A549 (cell line): Measurements from ENCODE around the gene SENP7. TPM values are rescaled to one million over a fixed set of nuclear protein-coding genes. Genes with fewer than 3 reads are reported as not detected.

ENCODE experiments used
- ATAC-seq, 2 experiments: fragments of 200-7000 bp in 1 of 2; fragments of >200 bp in 1 of 2; cut with Nextera tagmentation in 1 of 2; cut with Tn5 transposase in 1 of 2; 3 replicates each; pipeline versions ENCODE4 v1.8.0 to v1.9.1; 2018 to 2020; ENCODE audit warnings: mild to moderate bottlenecking in 1 of 2, moderate library complexity in 1 of 2
- CTCF ChIA-PET: fragments of 300-600 bp; sonication (Branson Sonifier 250); formaldehyde crosslinking; extraction: SDS; loops from one replicate; lab custom pipeline; 2021; ENCODE audit warnings: antibody characterized with exemption, inconsistent platforms; lab: Yijun Ruan, JAX
- POLR2A ChIA-PET: fragments of 350-600 bp; formaldehyde crosslinking; extraction: SDS; loops from one replicate; lab custom pipeline; 2021; ENCODE audit warnings: antibody characterized with exemption, inconsistent platforms; lab: Yijun Ruan, JAX
- DNase-seq, 2 experiments: peaks; one replicate each; pipeline versions ENCODE4 v3.0.0 to v3.0.0-alpha.2; 2011 to 2016; ENCODE audit warnings: low read depth in 1 of 2, low spot score in 1 of 2
- FAIRE-seq: peaks from 2 replicates; lab custom pipeline; 2011; peaks lifted over from hg19 to GRCh38; lab: Jason Lieb, UNC
- H3K27ac ChIP-seq, 2 experiments: fragments of >200 bp; sonication (Bioruptor Twin); formaldehyde crosslinking; 3 replicates each; pipeline ENCODE4 v1.5.1; 2016 to 2017
- H3K4me1 ChIP-seq: fragments of >200 bp; sonication (Bioruptor Twin); formaldehyde crosslinking; 3 replicates; pipeline ENCODE4 v1.6.1; 2016
- H3K4me2 ChIP-seq: fragments of >200 bp; sonication (Bioruptor Twin); formaldehyde crosslinking; 3 replicates; pipeline ENCODE4 v1.6.1; 2016
- H3K4me3 ChIP-seq: fragments of >200 bp; sonication (Bioruptor Twin); formaldehyde crosslinking; 3 replicates; pipeline ENCODE4 v1.5.1; 2016
- H3K9me3 ChIP-seq: fragments of >200 bp; sonication (Bioruptor Twin); formaldehyde crosslinking; 3 replicates; pipeline ENCODE4 v1.6.1; 2016
- BHLHE40 ChIP-seq: IDR thresholded peaks from 2 replicates; pipeline ENCODE4 v1.6.1; 2012; ENCODE audit warnings: low read depth, low read length, inconsistent platforms
- CBX2 ChIP-seq: fragments of 200-600 bp; sonication (generic); IDR thresholded peaks from 2 replicates; pipeline ENCODE4 v1.6.1; 2016; ENCODE audit warnings: low read depth, mild to moderate bottlenecking, borderline replicate concordance
- CEBPB ChIP-seq, 2 experiments: fragments of >200 bp in 1 of 2; sonication (Bioruptor Twin) in 1 of 2; formaldehyde crosslinking in 1 of 2; IDR thresholded peaks; 2 replicates each; pipeline ENCODE4 v1.6.1; 2012 to 2016
- CHD4 ChIP-seq: fragments of 200-600 bp; sonication (generic); IDR thresholded peaks from 2 replicates; pipeline ENCODE4 v1.6.1; 2016; ENCODE audit warnings: antibody characterized with exemption, mild to moderate bottlenecking, borderline replicate concordance
- EHF ChIP-seq: fragments of 250-450 bp; sonication (Bioruptor Pico); IDR thresholded peaks from 2 replicates; pipeline ENCODE4 v1.5.0; 2020; ENCODE audit warnings: mild to moderate bottlenecking
- EP300 ChIP-seq, 2 experiments: fragments of >200 bp; sonication (Bioruptor Twin); formaldehyde crosslinking; IDR thresholded peaks; 2 replicates in 1 of 2; 3 replicates in 1 of 2; pipeline ENCODE4 v1.6.1; 2016 to 2017
- FOSL2 ChIP-seq, 2 experiments: fragments of 450-650 bp in 1 of 2; fragments of >200 bp in 1 of 2; sonication (Bioruptor Twin) in 1 of 2; formaldehyde crosslinking; IDR thresholded peaks; 2 replicates each; pipeline versions ENCODE4 v1.5.0 to v1.6.1; 2016 to 2020; ENCODE audit warnings: mild to moderate bottlenecking in 1 of 2, moderate library complexity in 1 of 2
- GATA3 ChIP-seq: IDR thresholded peaks from 2 replicates; pipeline ENCODE4 v1.6.1; 2012; ENCODE audit warnings: borderline replicate concordance
- HEYL ChIP-seq: fragments of 250-450 bp; sonication (Bioruptor Pico); IDR thresholded peaks from 2 replicates; pipeline ENCODE4 v1.8.0; 2021; ENCODE audit warnings: mild to moderate bottlenecking, moderate library complexity
- HMGXB4 ChIP-seq: fragments of 250-450 bp; sonication (Bioruptor Pico); IDR thresholded peaks from 2 replicates; pipeline ENCODE4 v1.5.0; 2021; ENCODE audit warnings: mild to moderate bottlenecking, moderate library complexity, borderline replicate concordance
- HOXA7 ChIP-seq: fragments of 250-450 bp; sonication (Bioruptor Pico); IDR thresholded peaks from 2 replicates; pipeline ENCODE4 v1.5.0; 2020; ENCODE audit warnings: mild to moderate bottlenecking, moderate library complexity
- JUN ChIP-seq, 2 experiments: fragments of >200 bp; sonication (Bioruptor Twin); formaldehyde crosslinking; IDR thresholded peaks; 2 replicates in 1 of 2; 3 replicates in 1 of 2; pipeline ENCODE4 v1.6.1; 2016 to 2017
- JUNB ChIP-seq: fragments of >200 bp; sonication (Bioruptor Twin); formaldehyde crosslinking; IDR thresholded peaks from 2 replicates; pipeline ENCODE4 v1.6.1; 2016
- KDM1A ChIP-seq: fragments of 200-600 bp; sonication (generic); IDR thresholded peaks from 2 replicates; pipeline ENCODE4 v1.6.1; 2016; ENCODE audit warnings: low read depth, mild to moderate bottlenecking
- PHF8 ChIP-seq: fragments of 200-600 bp; sonication (generic); IDR thresholded peaks from 2 replicates; pipeline ENCODE4 v1.6.1; 2016; ENCODE audit warnings: low read depth, mild to moderate bottlenecking, antibody characterized with exemption, moderate library complexity, borderline replicate concordance
- RCOR1 ChIP-seq: fragments of 150-350 bp; IDR thresholded peaks from 2 replicates; pipeline ENCODE4 v1.6.1; 2014; ENCODE audit warnings: antibody characterized with exemption, low read length, low read depth
- REST ChIP-seq: fragments of 200-600 bp; sonication (generic); IDR thresholded peaks from 2 replicates; pipeline ENCODE4 v1.6.1; 2016; ENCODE audit warnings: antibody characterized with exemption, mild to moderate bottlenecking, moderate library complexity
- SMC3 ChIP-seq: fragments of >200 bp; sonication (Bioruptor Twin); formaldehyde crosslinking; IDR thresholded peaks from 3 replicates; pipeline ENCODE4 v1.6.1; 2018; ENCODE audit warnings: inconsistent platforms
- WGBS: methylation state at CpG from one replicate; pipeline ENCODE4 v1.1.6; 2017; ENCODE audit errors: missing lambda C conversion rate; 5-methylcytosine and 5-hydroxymethylcytosine counted together
- polyA plus RNA-seq, 4 experiments: library from polyadenylated mRNA; depleted of rRNA in 3 of 4; stranded (reverse); fragments of >200 nt; fragmentation: RNase III in 1 of 4; extraction: RNeasy Plus Mini Kit Qiagen cat#74134 plus additional on column Dnase treatment in 1 of 4; gene quantifications; 2 replicates in 3 of 4; 3 replicates in 1 of 4; pipeline ENCODE4 v1.2.3, GENCODE V29; 2011 to 2017
- TF ChIP-seq, protein P1 (sequence below): fragments of 250-450 bp; sonication (Bioruptor Pico); IDR thresholded peaks from 2 replicates; pipeline ENCODE4 v1.5.0; 2020; ENCODE audit warnings: low read depth, mild to moderate bottlenecking, moderate library complexity
- TF ChIP-seq, protein P2 (sequence below): IDR thresholded peaks from 2 replicates; pipeline ENCODE4 v1.6.1; 2012
- TF ChIP-seq, protein P3 (sequence below): fragments of 450-650 bp; IDR thresholded peaks from 2 replicates; pipeline ENCODE4 v1.6.1; 2014; ENCODE audit warnings: antibody characterized with exemption

The SENP7 gene
- polyA plus RNA-seq, 2 of the 4 experiments (the other 2 are of a cell fraction): 3.1 to 10.3 TPM

- WGBS: 63% methylated on average over 4 of the region's 4 CpGs
- ChIA-PET POLR2A (no interaction called here), CTCF (interaction anchor here (0.6 to 1.3 kb wide), 2 partner anchors 15 to 22 kb away, joined by 3 read pairs; no protein-coding TSS in a partner anchor)
- ATAC-seq (no peak), FAIRE-seq (no peak), DNase-seq (no peak)
- no peak overlapping the region for H3K27ac ChIP-seq
- no peak for TF ChIP-seq HOXA7
- no peak for TF ChIP-seq EHF
- TF ChIP-seq, protein P1, sequence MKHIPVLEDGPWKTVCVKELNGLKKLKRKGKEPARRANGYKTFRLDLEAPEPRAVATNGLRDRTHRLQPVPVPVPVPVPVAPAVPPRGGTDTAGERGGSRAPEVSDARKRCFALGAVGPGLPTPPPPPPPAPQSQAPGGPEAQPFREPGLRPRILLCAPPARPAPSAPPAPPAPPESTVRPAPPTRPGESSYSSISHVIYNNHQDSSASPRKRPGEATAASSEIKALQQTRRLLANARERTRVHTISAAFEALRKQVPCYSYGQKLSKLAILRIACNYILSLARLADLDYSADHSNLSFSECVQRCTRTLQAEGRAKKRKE (CRISPR knock-in tag): no peak
- no peak for TF ChIP-seq JUNB
- TF ChIP-seq EP300 (IDR thresholded peaks at IDR 0.05): no peak
- no peak for TF ChIP-seq REST
- no peak for TF ChIP-seq PHF8
- TF ChIP-seq, protein P2, sequence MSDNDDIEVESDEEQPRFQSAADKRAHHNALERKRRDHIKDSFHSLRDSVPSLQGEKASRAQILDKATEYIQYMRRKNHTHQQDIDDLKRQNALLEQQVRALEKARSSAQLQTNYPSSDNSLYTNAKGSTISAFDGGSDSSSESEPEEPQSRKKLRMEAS: no peak
- TF ChIP-seq SMC3: no peak
- no peak for TF ChIP-seq JUN (IDR thresholded peaks at IDR 0.05)
- TF ChIP-seq GATA3: no peak
- TF ChIP-seq HMGXB4 (CRISPR knock-in tag): no peak
- no peak for TF ChIP-seq KDM1A
- H3K4me3 ChIP-seq: no peak overlapping the region
- H3K4me1 ChIP-seq: no peaks in the 10 kb centered on the region
- H3K9me3 ChIP-seq: no peaks in the 10 kb centered on the region
- H3K4me2 ChIP-seq: no peak overlapping the region
These were observed 14.4 kb upstream of the SENP7 start for GRCh38 chr3:101527441-101527840.

DNA sequence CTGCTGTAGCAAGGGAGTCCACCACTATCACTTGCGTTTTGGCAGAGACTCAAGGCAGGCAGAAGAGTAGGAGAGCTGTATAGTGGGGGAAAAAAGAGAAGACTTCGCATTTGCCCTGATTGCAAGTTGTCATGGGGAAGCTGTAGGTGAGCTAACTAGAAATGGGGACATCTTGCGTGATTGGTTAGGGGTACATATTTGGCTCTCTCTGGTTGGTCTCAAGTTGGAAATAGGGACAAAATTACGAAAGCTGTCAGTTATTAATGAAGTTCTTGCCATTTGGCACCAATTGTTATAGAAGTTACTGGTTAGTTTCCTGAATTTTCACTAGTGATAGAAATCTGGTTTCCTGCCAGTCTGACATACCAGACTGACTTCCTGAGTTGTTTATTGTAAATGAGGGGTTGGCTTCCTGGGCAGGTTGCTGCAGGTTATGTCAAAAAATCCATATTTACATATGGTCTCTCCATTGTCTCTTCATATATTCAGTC is 8.2 kb upstream of the SENP7 start:
- Histone ChIP-seq H3K4me2 (no peak overlapping the region), H3K9me3 (no peaks in the 10 kb centered on the region), H3K4me1 (peaks cover 11% of the 10 kb centered on the region)
- DNase-seq (no peak), FAIRE-seq (no peak)
- 78% methylated on average over 4 of the region's 4 CpGs for WGBS
- CTCF ChIA-PET: interaction anchor here (0.7 to 1.3 kb wide), 2 partner anchors 9 to 1207 kb away, joined by 3 to 4 read pairs; no protein-coding TSS in a partner anchor
- TF ChIP-seq HEYL (no peak), EHF (no peak)
- TF ChIP-seq, all 56 proteins: peak for 0
- POLR2A ChIA-PET: no interaction called here
- Histone ChIP-seq H3K4me3 (no peak overlapping the region), H3K27ac (no peak overlapping the region)
- no peak for ATAC-seq

DNA sequence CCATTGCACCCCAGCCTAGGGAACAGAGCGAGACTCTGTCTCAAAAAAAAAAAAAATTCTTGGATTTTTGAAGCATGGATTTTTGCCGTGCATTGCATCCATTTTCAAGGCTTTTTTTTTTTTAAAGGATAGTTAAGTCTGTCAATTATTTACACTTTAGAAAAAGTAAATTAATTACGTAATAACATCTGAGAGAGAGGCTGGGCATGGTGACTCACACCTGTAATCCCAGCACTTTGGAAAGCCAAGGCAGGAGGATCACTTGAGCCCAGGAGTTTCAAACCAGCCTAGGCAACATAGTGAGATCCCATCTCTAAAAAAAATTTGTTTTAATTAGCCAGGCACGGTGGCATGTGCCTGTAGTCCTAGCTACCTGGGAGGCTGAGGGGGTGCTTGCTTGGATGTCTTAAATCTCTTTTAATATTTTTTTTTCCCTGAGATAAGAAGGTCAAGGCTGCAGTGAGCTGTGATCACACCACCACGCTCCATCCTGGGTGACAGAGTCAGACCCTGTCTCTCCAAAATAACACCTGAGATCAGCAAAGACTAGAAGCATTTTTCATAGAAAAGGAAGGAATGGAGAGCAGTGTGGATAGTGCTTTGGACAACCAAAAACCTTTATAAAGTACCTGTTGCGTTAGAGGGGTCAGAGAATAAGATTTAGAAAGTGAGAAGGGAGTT is 6.8 kb upstream of the SENP7 start:
- ATAC-seq (peak in 1 of 2 experiments; percentile 47; a peak in 2 of 6 replicates), DNase-seq (peak in 1 of 2 experiments; percentile 27), FAIRE-seq (no peak)
- no peak overlapping the region for H3K4me3 ChIP-seq
- CTCF ChIA-PET: no interaction called here
- H3K27ac ChIP-seq: 0 out of 6 replicates have a peak overlapping the region, but pooled peaks of 1 of the 2 experiments have one; percentile 36
- POLR2A ChIA-PET: interaction anchor here (1.0 to 1.2 kb wide), 2 partner anchors 54 to 806 kb away, joined by 3 to 5 read pairs; partner anchors contain the start of gene PCNP
- TF ChIP-seq, protein P3, sequence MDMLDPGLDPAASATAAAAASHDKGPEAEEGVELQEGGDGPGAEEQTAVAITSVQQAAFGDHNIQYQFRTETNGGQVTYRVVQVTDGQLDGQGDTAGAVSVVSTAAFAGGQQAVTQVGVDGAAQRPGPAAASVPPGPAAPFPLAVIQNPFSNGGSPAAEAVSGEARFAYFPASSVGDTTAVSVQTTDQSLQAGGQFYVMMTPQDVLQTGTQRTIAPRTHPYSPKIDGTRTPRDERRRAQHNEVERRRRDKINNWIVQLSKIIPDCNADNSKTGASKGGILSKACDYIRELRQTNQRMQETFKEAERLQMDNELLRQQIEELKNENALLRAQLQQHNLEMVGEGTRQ: no peak
- TF ChIP-seq BHLHE40: no peak
- no peak for TF ChIP-seq CBX2
- TF ChIP-seq CEBPB (IDR thresholded peaks at IDR 0.05): peak in 1 of 2 experiments; percentile 32; a peak in 1 of 4 replicates
- TF ChIP-seq RCOR1: no peak
- TF ChIP-seq EHF: no peak
- no peak for TF ChIP-seq CHD4
- TF ChIP-seq FOSL2 (IDR thresholded peaks at IDR 0.05): no peak
- TF ChIP-seq FOSL2 (CRISPR knock-in tag; IDR thresholded peaks at IDR 0.05): peak; percentile 67
- H3K4me1 ChIP-seq: peaks cover 11% of the 10 kb centered on the region
- peak overlapping the region; percentile 57 for H3K4me2 ChIP-seq
- 45% methylated on average over 6 of the region's 6 CpGs for WGBS
- H3K9me3 ChIP-seq: no peaks in the 10 kb centered on the region
